Occipital lobe (tissue), 2 donors: ENCODE measurements around the gene FOXB2. TPM values are rescaled to one million over a fixed set of nuclear protein-coding genes. Genes with fewer than 3 reads are reported as not detected.
"Not testable (repeated sequence)": the region's sequence is repeated elsewhere in the genome, so short reads cannot be mapped to it uniquely, and the experiment has no call there.

ENCODE experiments used
- DNase-seq: peaks from one replicate; lab custom pipeline; 2025; lab: John Stamatoyannopoulos, UW
- total RNA-seq: library from RNA; depleted of rRNA; stranded (reverse); fragments of >200 nt; gene quantifications from one replicate; pipeline ENCODE4 v1.2.3, GENCODE V29; 2014

FOXB2 gene
- total RNA-seq = not detected

GRCh38 chr9:77019236-77019925 lies at the start of gene FOXB2:
TSS of gene FOXB2 (plus strand) at chr9:77019655. CDS start at chr9:77019655, 0 bp downstream.
- no peak for DNase-seq

GRCh38 chr9:76969716-76970115 lies 49.7 kb upstream of the FOXB2 start:
- no peak for DNase-seq

- DNase-seq = not testable (repeated sequence)
Observed at GRCh38 chr9:76978831-76979230, 40.6 kb upstream of the FOXB2 start.

- no peak for DNase-seq
Observed at GRCh38 chr9:76980566-76980965, 38.9 kb upstream of the FOXB2 start.

- no peak for DNase-seq
Observed at GRCh38 chr9:76984486-76984885, 35.0 kb upstream of the FOXB2 start.

GRCh38 chr9:76985581-76985980 lies 33.9 kb upstream of the FOXB2 start:
- no peak for DNase-seq

GRCh38 chr9:76987594-76988200 lies 31.8 kb upstream of the FOXB2 start:
- DNase-seq = no peak

GRCh38 chr9:76988941-76989340 lies 30.5 kb upstream of the FOXB2 start:
- no peak for DNase-seq

- no peak for DNase-seq
Observed at GRCh38 chr9:76989501-76989900, 30.0 kb upstream of the FOXB2 start.

- no peak for DNase-seq
Observed at GRCh38 chr9:76996700-76997099, 22.8 kb upstream of the FOXB2 start.

- no peak for DNase-seq
Observed at GRCh38 chr9:76999261-76999660, 20.2 kb upstream of the FOXB2 start.

- no peak for DNase-seq
Observed at GRCh38 chr9:77000330-77000729, 19.1 kb upstream of the FOXB2 start.

- no peak for DNase-seq
Observed at GRCh38 chr9:77003366-77003765, 16.1 kb upstream of the FOXB2 start.

- DNase-seq = no peak
Observed at GRCh38 chr9:77005216-77005615, 14.2 kb upstream of the FOXB2 start.

GRCh38 chr9:77010527-77010926 lies 8.9 kb upstream of the FOXB2 start:
- DNase-seq = no peak

- no peak for DNase-seq
Observed at GRCh38 chr9:77011973-77012821, 7.3 kb upstream of the FOXB2 start.

- DNase-seq = no peak
Observed at GRCh38 chr9:77013206-77013931, 6.1 kb upstream of the FOXB2 start.

- no peak for DNase-seq
Observed at GRCh38 chr9:77013932-77014596, 5.4 kb upstream of the FOXB2 start.

- no peak for DNase-seq
Observed at GRCh38 chr9:77014597-77015263, 4.7 kb upstream of the FOXB2 start.

GRCh38 chr9:77015327-77016048 lies 4.0 kb upstream of the FOXB2 start:
- no peak for DNase-seq
